Measurements from ENCODE around the gene DGKQ. TPM values are rescaled to one million over a fixed set of nuclear protein-coding genes. Genes with fewer than 3 reads are reported as not detected.

The DGKQ gene
- total and polyA plus RNA-seq, 2 of the 8 experiments (the other 6 are each of a cell fraction or from before 2014, with no cell fraction given) = 7.3 to 9.7 TPM

GRCh38 chr4:984336-985054 is 11.1 kb upstream of the DGKQ start (continued):
- TF ChIP-seq CHD7 (IDR thresholded peaks at IDR 0.05; ENCODE audit: insufficient replicate concordance, low read length) = no peak
- TF ChIP-seq MAFK (IDR thresholded peaks at IDR 0.05; ENCODE audit: low read depth, low read length) = no peak
- no peak for TF ChIP-seq TAF1 (IDR thresholded peaks at IDR 0.05; ENCODE audit: low read depth, low read length)
- TF ChIP-seq, protein P1, sequence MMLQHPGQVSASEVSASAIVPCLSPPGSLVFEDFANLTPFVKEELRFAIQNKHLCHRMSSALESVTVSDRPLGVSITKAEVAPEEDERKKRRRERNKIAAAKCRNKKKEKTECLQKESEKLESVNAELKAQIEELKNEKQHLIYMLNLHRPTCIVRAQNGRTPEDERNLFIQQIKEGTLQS (IDR thresholded peaks at IDR 0.05; ENCODE audit: insufficient read depth, low read depth, low read length) = no peak
- no peak for TF ChIP-seq RXRA (IDR thresholded peaks at IDR 0.05; ENCODE audit: insufficient read depth, low read depth, low read length)
- TF ChIP-seq TEAD4 (IDR thresholded peaks at IDR 0.05; ENCODE audit: low read depth, low read length) = no peak
- TF ChIP-seq NANOG (IDR thresholded peaks at IDR 0.05; ENCODE audit: insufficient read depth, low read depth, low read length, poor library complexity, severe bottlenecking) = no peak
- no peak for TF ChIP-seq KDM4A (IDR thresholded peaks at IDR 0.05; ENCODE audit: low read depth, low read length, severe bottlenecking)

All from H1 (cell line).